HepG2 (cell line): ENCODE data around the gene CCM2L. TPM values are rescaled to one million over a fixed set of nuclear protein-coding genes. Genes with fewer than 3 reads are reported as not detected.

Source experiments
- GATAD2A ChIP-seq: IDR thresholded peaks from 2 replicates; pipeline ENCODE4 v1.6.1; 2016
- GFI1 ChIP-seq: sonication (generic); formaldehyde crosslinking; IDR thresholded peaks from 2 replicates; pipeline ENCODE4 v1.5.0; 2020; ENCODE audit warnings: missing genetic modification reagents, mild to moderate bottlenecking, borderline replicate concordance
- HNF4A ChIP-seq: sonication (generic); formaldehyde crosslinking; IDR thresholded peaks from 2 replicates; pipeline ENCODE4 v1.4.0; 2020; ENCODE audit warnings: missing genetic modification reagents
- JUNB ChIP-seq: sonication (generic); formaldehyde crosslinking; IDR thresholded peaks from 2 replicates; pipeline ENCODE4 v1.8.0; 2022; ENCODE audit warnings: missing genetic modification reagents, mild to moderate bottlenecking, borderline replicate concordance
- KAT2B ChIP-seq: fragments of 150-350 bp; IDR thresholded peaks from 2 replicates; pipeline ENCODE4 v1.6.1; 2014; ENCODE audit warnings: low read depth, low read length, borderline replicate concordance
- KDM1A ChIP-seq: IDR thresholded peaks from 2 replicates; pipeline ENCODE4 v1.6.1; 2016; ENCODE audit warnings: missing compliant biosample characterization
- KMT2A ChIP-seq: sonication (generic); formaldehyde crosslinking; IDR thresholded peaks from 2 replicates; pipeline ENCODE4 v1.4.0; 2020; ENCODE audit warnings: missing genetic modification reagents
- MAFK ChIP-seq, 2 experiments: IDR thresholded peaks in 1 of 2; conservative IDR thresholded peaks in 1 of 2; 2 replicates each; pipeline ENCODE4 v1.6.1; 2011; ENCODE audit warnings: improper control_type of control experiment in 2 of 2, low read length in 2 of 2
- MYNN ChIP-seq: sonication (generic); formaldehyde crosslinking; IDR thresholded peaks from 2 replicates; pipeline ENCODE4 v1.4.0; 2020; ENCODE audit warnings: mild to moderate bottlenecking, low read depth, missing genetic modification reagents
- NFKBIZ ChIP-seq: IDR thresholded peaks from 2 replicates; pipeline ENCODE4 v1.6.1; 2018; ENCODE audit warnings: missing genetic modification reagents, missing compliant biosample characterization
- RXRB ChIP-seq: IDR thresholded peaks from 2 replicates; pipeline ENCODE4 v1.6.1; 2016; ENCODE audit warnings: borderline replicate concordance, missing genetic modification reagents, missing compliant biosample characterization
- SCMH1 ChIP-seq: sonication (generic); formaldehyde crosslinking; IDR thresholded peaks from 2 replicates; pipeline ENCODE4 v1.9.0; 2021; ENCODE audit warnings: missing genetic modification reagents, mild to moderate bottlenecking, borderline replicate concordance
- SOX5 ChIP-seq: IDR thresholded peaks from 2 replicates; pipeline ENCODE4 v1.6.1; 2016; ENCODE audit warnings: borderline replicate concordance
- TEAD3 ChIP-seq: optimal IDR thresholded peaks from 2 replicates; pipeline ENCODE3; 2016; ENCODE audit warnings: borderline replicate concordance
- ZKSCAN8 ChIP-seq: IDR thresholded peaks from 2 replicates; pipeline ENCODE4 v1.6.1; 2016; ENCODE audit warnings: borderline replicate concordance, missing genetic modification reagents, missing compliant biosample characterization
- ZMAT3 ChIP-seq: sonication (generic); formaldehyde crosslinking; conservative IDR thresholded peaks from 2 replicates; pipeline ENCODE4 v1.7.0; 2021; ENCODE audit warnings: missing genetic modification reagents
- ZNF10 ChIP-seq: sonication (generic); formaldehyde crosslinking; IDR thresholded peaks from 2 replicates; pipeline ENCODE4 v1.4.0; 2020; ENCODE audit warnings: mild to moderate bottlenecking, low read depth, missing genetic modification reagents, borderline replicate concordance
- ZNF121 ChIP-seq: sonication (generic); formaldehyde crosslinking; IDR thresholded peaks from 2 replicates; pipeline ENCODE4 v1.5.0; 2020; ENCODE audit warnings: mild to moderate bottlenecking, missing genetic modification reagents
- ZNF136 ChIP-seq: sonication (generic); formaldehyde crosslinking; IDR thresholded peaks from 2 replicates; pipeline ENCODE4 v1.8.1; 2022; ENCODE audit warnings: low read depth, mild to moderate bottlenecking, moderate library complexity, missing genetic modification reagents
- ZNF484 ChIP-seq: sonication (generic); formaldehyde crosslinking; IDR thresholded peaks from 2 replicates; pipeline ENCODE4 v1.5.1; 2020; ENCODE audit warnings: mild to moderate bottlenecking, low read depth, missing genetic modification reagents, borderline replicate concordance
- polyA plus RNA-seq, 8 experiments: library from polyadenylated mRNA; depleted of rRNA in 3 of 8; stranded (reverse) in 7 of 8; unstranded in 1 of 8; fragments of >200 nt; fragmentation: Illumina TruSeq in 4 of 8; extraction: Trizol in 4 of 8; gene quantifications; 2 replicates each; pipeline versions ENCODE4 v1.2.1 to v1.2.3, GENCODE V29; 2011 to 2016; ENCODE audit warnings: low read depth in 4 of 8, missing spikeins in 1 of 8, mixed read lengths in 1 of 8; ENCODE audit not compliant: insufficient read depth in 1 of 8
- total RNA-seq, 5 experiments: library from RNA; depleted of rRNA; stranded (reverse); fragments of >200 nt; fragmentation: Illumina TruSeq; extraction: Trizol; gene quantifications; 2 replicates each; pipeline ENCODE4 v1.2.3, GENCODE V29; 2016; ENCODE audit warnings: low read depth in 1 of 5
- TF ChIP-seq, protein P1 (sequence below): sonication (generic); formaldehyde crosslinking; IDR thresholded peaks from 2 replicates; pipeline ENCODE4 v1.8.1; 2022; ENCODE audit warnings: low read depth, mild to moderate bottlenecking, missing genetic modification reagents
- TF ChIP-seq, protein P2 (sequence below): sonication (generic); formaldehyde crosslinking; IDR thresholded peaks from 2 replicates; pipeline ENCODE4 v1.5.0; 2020; ENCODE audit warnings: missing genetic modification reagents
- TF ChIP-seq, protein P3 (sequence below): IDR thresholded peaks from 2 replicates; pipeline ENCODE4 v1.6.1; 2016; ENCODE audit warnings: missing compliant biosample characterization, missing genetic modification reagents, borderline replicate concordance
- TF ChIP-seq, protein P4 (sequence below): sonication (generic); formaldehyde crosslinking; IDR thresholded peaks from 2 replicates; pipeline ENCODE4 v1.4.0; 2020; ENCODE audit warnings: missing genetic modification reagents, borderline replicate concordance

Gene CCM2L
- total and polyA plus RNA-seq, 2 of the 13 experiments (the other 11 are each of a cell fraction or from before 2014, with no cell fraction given): 0.15 TPM; not detected in 1

DNA sequence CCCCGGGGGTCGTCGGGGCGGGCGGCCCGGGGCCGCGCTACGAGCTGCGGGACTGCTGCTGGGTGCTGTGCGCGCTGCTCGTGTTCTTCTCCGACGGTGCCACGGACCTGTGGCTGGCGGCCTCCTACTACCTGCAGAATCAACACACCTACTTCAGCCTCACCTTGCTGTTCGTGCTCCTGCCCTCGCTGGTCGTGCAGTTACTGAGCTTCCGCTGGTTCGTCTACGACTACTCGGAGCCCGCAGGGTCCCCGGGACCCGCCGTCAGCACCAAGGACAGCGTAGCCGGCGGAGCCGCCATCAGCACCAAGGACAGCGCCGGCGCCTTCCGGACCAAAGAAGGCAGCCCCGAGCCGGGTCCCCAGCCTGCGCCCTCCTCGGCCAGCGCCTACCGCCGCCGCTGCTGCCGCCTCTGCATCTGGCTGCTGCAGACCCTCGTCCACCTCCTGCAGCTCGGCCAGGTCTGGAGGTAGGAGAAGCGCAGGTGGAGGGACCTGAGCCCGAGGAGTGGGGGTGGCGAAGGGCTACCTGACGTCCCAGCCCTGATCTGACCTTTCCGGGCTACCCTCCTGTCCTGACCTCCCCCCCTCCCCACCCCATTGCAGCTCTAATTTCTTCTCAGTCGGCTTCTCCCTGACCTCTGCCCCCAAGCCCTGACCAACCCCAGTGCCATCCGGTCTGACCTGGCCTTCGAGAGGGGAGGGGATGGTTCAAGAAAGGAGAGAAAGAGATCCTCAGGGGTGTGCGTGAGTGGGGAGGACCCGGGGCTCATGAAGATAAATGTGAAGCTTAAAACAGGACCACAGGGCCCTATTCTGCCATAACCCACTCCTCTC lies 41.7 kb upstream of the CCM2L start (continued):
- TF ChIP-seq, protein P1, sequence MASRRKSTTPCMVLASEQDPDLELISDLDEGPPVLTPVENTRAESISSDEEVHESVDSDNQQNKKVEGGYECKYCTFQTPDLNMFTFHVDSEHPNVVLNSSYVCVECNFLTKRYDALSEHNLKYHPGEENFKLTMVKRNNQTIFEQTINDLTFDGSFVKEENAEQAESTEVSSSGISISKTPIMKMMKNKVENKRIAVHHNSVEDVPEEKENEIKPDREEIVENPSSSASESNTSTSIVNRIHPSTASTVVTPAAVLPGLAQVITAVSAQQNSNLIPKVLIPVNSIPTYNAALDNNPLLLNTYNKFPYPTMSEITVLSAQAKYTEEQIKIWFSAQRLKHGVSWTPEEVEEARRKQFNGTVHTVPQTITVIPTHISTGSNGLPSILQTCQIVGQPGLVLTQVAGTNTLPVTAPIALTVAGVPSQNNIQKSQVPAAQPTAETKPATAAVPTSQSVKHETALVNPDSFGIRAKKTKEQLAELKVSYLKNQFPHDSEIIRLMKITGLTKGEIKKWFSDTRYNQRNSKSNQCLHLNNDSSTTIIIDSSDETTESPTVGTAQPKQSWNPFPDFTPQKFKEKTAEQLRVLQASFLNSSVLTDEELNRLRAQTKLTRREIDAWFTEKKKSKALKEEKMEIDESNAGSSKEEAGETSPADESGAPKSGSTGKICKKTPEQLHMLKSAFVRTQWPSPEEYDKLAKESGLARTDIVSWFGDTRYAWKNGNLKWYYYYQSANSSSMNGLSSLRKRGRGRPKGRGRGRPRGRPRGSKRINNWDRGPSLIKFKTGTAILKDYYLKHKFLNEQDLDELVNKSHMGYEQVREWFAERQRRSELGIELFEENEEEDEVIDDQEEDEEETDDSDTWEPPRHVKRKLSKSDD (CRISPR knock-in tag): peak; percentile 100
- TF ChIP-seq NFKBIZ (CRISPR knock-in tag) (peak; percentile 100), ZNF484 (CRISPR knock-in tag) (peak; percentile 100), ZNF121 (peak; percentile 98), MYNN (CRISPR knock-in tag) (peak; percentile 100), ZNF10 (CRISPR knock-in tag) (peak; percentile 99), TEAD3 (CRISPR knock-in tag) (peak; percentile 97), ZKSCAN8 (CRISPR knock-in tag) (peak; percentile 100), KAT2B (no peak), SCMH1 (peak; percentile 99), JUNB (CRISPR knock-in tag) (peak; percentile 100), GFI1 (CRISPR knock-in tag) (peak; percentile 99), HNF4A (CRISPR knock-in tag) (peak; percentile 79), ZMAT3 (CRISPR knock-in tag) (peak; percentile 100), KDM1A (CRISPR knock-in tag) (peak; percentile 99), MAFK (conservative IDR thresholded peaks at IDR 0.05 in 1 of 2, IDR thresholded peaks at IDR 0.05 in 1 of 2; ENCODE audit: low read length in 2 of 2) (no peak), KMT2A (peak; percentile 100), GATAD2A (CRISPR knock-in tag) (peak; percentile 100), RXRB (peak; percentile 100), ZNF136 (CRISPR knock-in tag) (peak; percentile 100), SOX5 (CRISPR knock-in tag) (peak; percentile 98)
- TF ChIP-seq, protein P2, sequence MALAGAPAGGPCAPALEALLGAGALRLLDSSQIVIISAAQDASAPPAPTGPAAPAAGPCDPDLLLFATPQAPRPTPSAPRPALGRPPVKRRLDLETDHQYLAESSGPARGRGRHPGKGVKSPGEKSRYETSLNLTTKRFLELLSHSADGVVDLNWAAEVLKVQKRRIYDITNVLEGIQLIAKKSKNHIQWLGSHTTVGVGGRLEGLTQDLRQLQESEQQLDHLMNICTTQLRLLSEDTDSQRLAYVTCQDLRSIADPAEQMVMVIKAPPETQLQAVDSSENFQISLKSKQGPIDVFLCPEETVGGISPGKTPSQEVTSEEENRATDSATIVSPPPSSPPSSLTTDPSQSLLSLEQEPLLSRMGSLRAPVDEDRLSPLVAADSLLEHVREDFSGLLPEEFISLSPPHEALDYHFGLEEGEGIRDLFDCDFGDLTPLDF (CRISPR knock-in tag): peak; percentile 100
- TF ChIP-seq, protein P3, sequence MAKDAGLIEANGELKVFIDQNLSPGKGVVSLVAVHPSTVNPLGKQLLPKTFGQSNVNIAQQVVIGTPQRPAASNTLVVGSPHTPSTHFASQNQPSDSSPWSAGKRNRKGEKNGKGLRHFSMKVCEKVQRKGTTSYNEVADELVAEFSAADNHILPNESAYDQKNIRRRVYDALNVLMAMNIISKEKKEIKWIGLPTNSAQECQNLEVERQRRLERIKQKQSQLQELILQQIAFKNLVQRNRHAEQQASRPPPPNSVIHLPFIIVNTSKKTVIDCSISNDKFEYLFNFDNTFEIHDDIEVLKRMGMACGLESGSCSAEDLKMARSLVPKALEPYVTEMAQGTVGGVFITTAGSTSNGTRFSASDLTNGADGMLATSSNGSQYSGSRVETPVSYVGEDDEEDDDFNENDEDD (CRISPR knock-in tag): peak; percentile 98
- TF ChIP-seq, protein P4, sequence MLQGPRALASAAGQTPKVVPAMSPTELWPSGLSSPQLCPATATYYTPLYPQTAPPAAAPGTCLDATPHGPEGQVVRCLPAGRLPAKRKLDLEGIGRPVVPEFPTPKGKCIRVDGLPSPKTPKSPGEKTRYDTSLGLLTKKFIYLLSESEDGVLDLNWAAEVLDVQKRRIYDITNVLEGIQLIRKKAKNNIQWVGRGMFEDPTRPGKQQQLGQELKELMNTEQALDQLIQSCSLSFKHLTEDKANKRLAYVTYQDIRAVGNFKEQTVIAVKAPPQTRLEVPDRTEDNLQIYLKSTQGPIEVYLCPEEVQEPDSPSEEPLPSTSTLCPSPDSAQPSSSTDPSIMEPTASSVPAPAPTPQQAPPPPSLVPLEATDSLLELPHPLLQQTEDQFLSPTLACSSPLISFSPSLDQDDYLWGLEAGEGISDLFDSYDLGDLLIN (CRISPR knock-in tag): peak; percentile 100; the same call in 1 of the 2 replicates
